B cell (primary cell): ENCODE results near the gene GABRB2. TPM values are rescaled to one million over a fixed set of nuclear protein-coding genes. Genes with fewer than 3 reads are reported as not detected.

ENCODE experiments used
- ATAC-seq: fragments of 200-7000 bp; cut with Tn5 transposase; one replicate; pipeline ENCODE4 v1.10.0; 2021; ENCODE audit warnings: low read depth, mild to moderate bottlenecking, moderate number of reproducible peaks, moderate library complexity
- CTCF ChIA-PET: fragments of 350-600 bp; sonication (Branson Sonifier 250); formaldehyde crosslinking; loops from one replicate; lab custom pipeline; 2021; ENCODE audit warnings: antibody characterized with exemption, inconsistent platforms; lab: Charles Lee
- POLR2A ChIA-PET: fragments of 350-600 bp; sonication (Branson Sonifier 250); formaldehyde crosslinking; loops from one replicate; lab custom pipeline; 2021; ENCODE audit warnings: antibody characterized with exemption; lab: Charles Lee
- DNase-seq: peaks from one replicate; pipeline ENCODE4 v3.0.0; 2013
- H2AFZ ChIP-seq: 2 replicates; pipeline ENCODE4 v1.6.1; 2012; ENCODE audit warnings: mild to moderate bottlenecking, low read depth, low read length; ENCODE audit not compliant: insufficient read depth, poor library complexity, severe bottlenecking
- H3K27ac ChIP-seq, 2 donors: 1 replicate in 1 of 2; 2 replicates in 1 of 2; pipeline ENCODE4 v1.5.1; 2012 to 2013; ENCODE audit warnings: low read length in 2 of 2, mild to moderate bottlenecking in 2 of 2, moderate library complexity in 1 of 2
- H3K27me3 ChIP-seq, 4 experiments: fragments of 200-600 bp in 1 of 4; sonication (generic) in 1 of 4; replicated peaks in 1 of 4; 1 replicate in 2 of 4; 2 replicates in 2 of 4; pipeline versions ENCODE4 v1.6.1 to v1.7.0; 2013 to 2016; ENCODE audit warnings: low read length in 3 of 4, mild to moderate bottlenecking in 2 of 4, mixed read lengths in 1 of 4, moderate library complexity in 1 of 4; ENCODE audit not compliant: insufficient read depth in 4 of 4, control insufficient read depth in 3 of 4; ENCODE audit errors: control extremely low read depth in 1 of 4
- H3K36me3 ChIP-seq, 2 experiments: replicated peaks in 1 of 2; 1 replicate in 1 of 2; 2 replicates in 1 of 2; pipeline versions ENCODE4 v1.6.1 to v1.7.1; 2013; ENCODE audit warnings: low read length in 1 of 2; ENCODE audit not compliant: insufficient read depth in 2 of 2, control insufficient read depth in 1 of 2; ENCODE audit errors: control extremely low read depth in 1 of 2, extremely low read depth in 1 of 2
- H3K4me1 ChIP-seq, 2 donors: fragments of 200-600 bp in 1 of 2; sonication (generic) in 1 of 2; 1 replicate in 1 of 2; 2 replicates in 1 of 2; pipeline versions ENCODE4 v1.5.1 to v1.6.1; 2013 to 2017; ENCODE audit warnings: low read length in 2 of 2; ENCODE audit not compliant: control insufficient read depth in 2 of 2, insufficient read depth in 2 of 2
- H3K4me2 ChIP-seq: replicated peaks from 2 replicates; pipeline ENCODE3; 2012; ENCODE audit warnings: mild to moderate bottlenecking, low read depth, low read length; ENCODE audit not compliant: poor library complexity, severe bottlenecking
- H3K4me3 ChIP-seq, 5 experiments: fragments of 200-600 bp in 1 of 5; sonication (generic) in 1 of 5; 1 replicate in 3 of 5; 2 replicates in 2 of 5; pipeline versions ENCODE4 v1.5.1 to v1.7.0; 2011 to 2016; ENCODE audit warnings: low read length in 4 of 5, mild to moderate bottlenecking in 4 of 5, low read depth in 2 of 5, control low read depth in 1 of 5, moderate library complexity in 1 of 5; ENCODE audit not compliant: insufficient read depth in 1 of 5; ENCODE audit errors: control extremely low read depth in 1 of 5, extremely low read depth in 1 of 5
- H3K79me2 ChIP-seq: fragments of 200-600 bp; sonication (generic); one replicate; pipeline ENCODE4 v1.6.0; 2016; ENCODE audit warnings: low read length; ENCODE audit not compliant: control insufficient read depth, insufficient read depth
- H3K9ac ChIP-seq: fragments of 200-600 bp; sonication (generic); 2 replicates; pipeline ENCODE4 v1.6.1; 2017; ENCODE audit warnings: mild to moderate bottlenecking, low read length, moderate library complexity
- H3K9me3 ChIP-seq, 3 donors: one replicate each; pipeline versions ENCODE4 v1.6.1 to v1.7.1; 2013; ENCODE audit warnings: low read length in 2 of 3; ENCODE audit not compliant: control insufficient read depth in 2 of 3, insufficient read depth in 1 of 3; ENCODE audit errors: control extremely low read depth in 1 of 3
- H4K20me1 ChIP-seq: 2 replicates; pipeline ENCODE4 v1.6.0; 2012; ENCODE audit warnings: mild to moderate bottlenecking, low read length; ENCODE audit not compliant: insufficient read depth, control insufficient read depth, poor library complexity, severe bottlenecking
- H3K27ac Mint-ChIP-seq: one replicate; pipeline ENCODE4 v1.8.0; 2021; ENCODE audit warnings: mixed read lengths
- H3K27me3 Mint-ChIP-seq: one replicate; pipeline ENCODE4 v1.8.0; 2021; ENCODE audit warnings: mixed read lengths
- H3K4me1 Mint-ChIP-seq: one replicate; pipeline ENCODE4 v1.8.0; 2021; ENCODE audit warnings: mixed read lengths
- H3K4me3 Mint-ChIP-seq: one replicate; pipeline ENCODE4 v1.8.0; 2021; ENCODE audit warnings: mixed read lengths
- H3K9me3 Mint-ChIP-seq: one replicate; pipeline ENCODE4 v1.8.0; 2022; ENCODE audit warnings: mixed read lengths; ENCODE audit not compliant: insufficient read depth
- EZH2 ChIP-seq: IDR thresholded peaks from 2 replicates; pipeline ENCODE4 v1.6.1; 2012; ENCODE audit warnings: borderline replicate concordance, low read depth, mild to moderate bottlenecking, moderate library complexity, low read length; ENCODE audit not compliant: insufficient read depth, poor library complexity, severe bottlenecking
- WGBS: methylation state at CpG from one replicate; pipeline ENCODE4 v1.1.5; 2013; ENCODE audit warnings: missing lambda C conversion rate; ENCODE audit not compliant: insufficient coverage; 5-methylcytosine and 5-hydroxymethylcytosine counted together
- intact Hi-C: fragments of 100-400 bp; cut with micrococcal nuclease; formaldehyde crosslinking; loops from one replicate; pipeline ENCODE4 v1.10.0; 2022
- polyA plus RNA-seq: library from polyadenylated mRNA; depleted of rRNA; stranded (reverse); fragments of >200 nt; gene quantifications from 2 replicates; pipeline ENCODE4 v1.2.3, GENCODE V29; 2012
- total RNA-seq, 2 donors: library from RNA; stranded (reverse); fragments of 120-200 nt in 1 of 2; gene quantifications; 1 replicate in 1 of 2; 2 replicates in 1 of 2; pipeline versions ENCODE4 v1.2.3 to v1.2.4, GENCODE V29; 2013 to 2022
- TF ChIP-seq, protein P1 (sequence below): fragments of 200-600 bp; IDR thresholded peaks from one replicate; pipeline ENCODE4 v1.8.0; 2022; ENCODE audit warnings: antibody characterized with exemption, mild to moderate bottlenecking

Gene GABRB2
- total and polyA plus RNA-seq, 2 donors (not counting 1 experiment from before 2014, with no cell fraction given): 0.15 to 0.16 TPM

DNA sequence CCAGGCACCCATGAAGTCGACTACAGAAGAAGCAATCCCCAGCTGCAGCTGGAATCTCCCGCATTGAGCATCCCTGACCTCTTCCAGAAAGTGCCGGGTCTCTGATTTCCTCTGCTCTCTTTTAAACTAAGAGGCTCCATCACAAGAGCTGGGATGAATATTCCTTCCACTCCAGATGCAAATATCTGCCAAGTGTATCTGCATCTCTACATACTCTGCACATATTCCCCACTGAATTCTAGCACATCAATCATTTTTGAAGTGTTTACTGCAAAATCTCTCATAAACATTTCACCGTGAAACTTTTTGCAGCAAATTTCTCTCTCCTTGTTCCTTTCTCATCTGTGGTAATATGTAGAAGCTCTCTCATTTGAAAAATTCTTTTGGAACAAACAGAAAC is 161.5 kb downstream of the GABRB2 start:
- H3K36me3 ChIP-seq: no peaks in the 10 kb centered on the region
- no peak overlapping the region for H2AFZ ChIP-seq
- WGBS: 68% methylated on average over 3 of the region's 4 CpGs
- H3K4me3 ChIP-seq: no peak overlapping the region
- H3K27me3 Mint-ChIP-seq: no peaks in the 10 kb centered on the region
- ChIA-PET POLR2A (no interaction called here), CTCF (no interaction called here)
- H3K27ac ChIP-seq: no peak overlapping the region
- no peak for DNase-seq
- no peak overlapping the region for H3K4me3 Mint-ChIP-seq
- no peak overlapping the region for H3K9ac ChIP-seq
- no peaks in the 10 kb centered on the region for H3K27me3 ChIP-seq
- H3K4me2 ChIP-seq: no peak overlapping the region
- TF ChIP-seq EZH2: no peak
- TF ChIP-seq, protein P1, sequence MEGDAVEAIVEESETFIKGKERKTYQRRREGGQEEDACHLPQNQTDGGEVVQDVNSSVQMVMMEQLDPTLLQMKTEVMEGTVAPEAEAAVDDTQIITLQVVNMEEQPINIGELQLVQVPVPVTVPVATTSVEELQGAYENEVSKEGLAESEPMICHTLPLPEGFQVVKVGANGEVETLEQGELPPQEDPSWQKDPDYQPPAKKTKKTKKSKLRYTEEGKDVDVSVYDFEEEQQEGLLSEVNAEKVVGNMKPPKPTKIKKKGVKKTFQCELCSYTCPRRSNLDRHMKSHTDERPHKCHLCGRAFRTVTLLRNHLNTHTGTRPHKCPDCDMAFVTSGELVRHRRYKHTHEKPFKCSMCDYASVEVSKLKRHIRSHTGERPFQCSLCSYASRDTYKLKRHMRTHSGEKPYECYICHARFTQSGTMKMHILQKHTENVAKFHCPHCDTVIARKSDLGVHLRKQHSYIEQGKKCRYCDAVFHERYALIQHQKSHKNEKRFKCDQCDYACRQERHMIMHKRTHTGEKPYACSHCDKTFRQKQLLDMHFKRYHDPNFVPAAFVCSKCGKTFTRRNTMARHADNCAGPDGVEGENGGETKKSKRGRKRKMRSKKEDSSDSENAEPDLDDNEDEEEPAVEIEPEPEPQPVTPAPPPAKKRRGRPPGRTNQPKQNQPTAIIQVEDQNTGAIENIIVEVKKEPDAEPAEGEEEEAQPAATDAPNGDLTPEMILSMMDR: no peak
- intact Hi-C loops: no loop called here
- H3K9me3 Mint-ChIP-seq: no peaks in the 10 kb centered on the region
- no peaks in the 10 kb centered on the region for H3K9me3 ChIP-seq
- no peaks in the 10 kb centered on the region for H3K4me1 ChIP-seq
- no peak overlapping the region for H3K27ac Mint-ChIP-seq
- no peaks in the 10 kb centered on the region for H3K4me1 Mint-ChIP-seq
- no peaks in the 10 kb centered on the region for H3K79me2 ChIP-seq
- no peaks in the 10 kb centered on the region for H4K20me1 ChIP-seq
- ATAC-seq: no peak

DNA sequence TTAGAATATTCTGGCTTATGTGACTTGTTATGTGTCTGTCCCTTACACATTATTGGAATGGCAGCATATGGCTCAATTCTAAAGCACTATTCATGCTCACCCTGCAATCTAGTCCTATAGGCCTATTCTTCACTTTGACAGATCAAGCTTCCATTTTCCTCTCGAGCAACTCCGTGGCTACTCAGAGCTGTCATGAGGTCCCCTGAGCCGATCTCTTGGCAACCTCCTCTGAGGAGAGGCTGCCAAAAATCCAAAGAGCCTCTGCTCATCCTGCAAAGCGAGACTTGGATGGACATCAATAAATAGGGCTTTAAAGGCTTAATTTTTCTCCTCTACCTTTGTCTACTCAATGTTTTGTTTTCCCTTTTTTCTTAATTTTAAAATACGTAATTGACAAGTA is 163.8 kb downstream of the GABRB2 start:
- Histone ChIP-seq H3K79me2 (no peaks in the 10 kb centered on the region), H3K27ac (no peak overlapping the region), H3K4me1 (no peaks in the 10 kb centered on the region), H2AFZ (no peak overlapping the region), H3K4me2 (no peak overlapping the region), H3K9ac (no peak overlapping the region), H3K4me3 (no peak overlapping the region), H4K20me1 (no peaks in the 10 kb centered on the region), H3K27me3 (no peaks in the 10 kb centered on the region), H3K36me3 (no peaks in the 10 kb centered on the region), H3K9me3 (no peaks in the 10 kb centered on the region)
- Mint-ChIP-seq H3K27me3 (no peaks in the 10 kb centered on the region), H3K4me3 (no peak overlapping the region), H3K27ac (no peak overlapping the region), H3K9me3 (no peaks in the 10 kb centered on the region), H3K4me1 (no peaks in the 10 kb centered on the region)
- POLR2A ChIA-PET: no interaction called here
- intact Hi-C loops: no loop called here
- DNase-seq: no peak
- TF ChIP-seq, protein P1: no peak
- TF ChIP-seq EZH2: no peak
- no peak for ATAC-seq
- CTCF ChIA-PET: no interaction called here
- 95% methylated on average over 3 of the region's 5 CpGs for WGBS
